Measurements from ENCODE around the gene ABCC8. TPM values are rescaled to one million over a fixed set of nuclear protein-coding genes. Genes with fewer than 3 reads are reported as not detected.
A peak's percentile ranks its signal among the peaks of the same experiment; 100 is the strongest.
"Not testable (repeated sequence)": the region's sequence is repeated elsewhere in the genome, so short reads cannot be mapped to it uniquely, and the experiment has no call there.

Gene ABCC8
- total and polyA plus RNA-seq, 9 donors = 1.3 to 4.1 (median 2.5) TPM

GRCh38 chr11:17437366-17437765, 39.3 kb downstream of the ABCC8 start:
- peaks cover 16% of the 10 kb centered on the region for H3K4me1 ChIP-seq (ENCODE audit: control insufficient read depth, insufficient read depth, low read length)
- H3K27ac ChIP-seq (ENCODE audit: low read length) = no peak overlapping the region
- no peak for DNase-seq
- 50% methylated on average over 2 of the region's 3 CpGs for WGBS (ENCODE audit: insufficient coverage)
- H3K4me3 ChIP-seq (ENCODE audit: low read length) = no peak overlapping the region
- peaks cover 2% of the 10 kb centered on the region for H3K9me3 ChIP-seq (replicated peaks; ENCODE audit: control insufficient read depth, low read depth, low read length)
- no peaks in the 10 kb centered on the region for H3K36me3 ChIP-seq (ENCODE audit: control insufficient read depth, insufficient read depth, low read length)
- H3K27me3 ChIP-seq (ENCODE audit: control insufficient read depth, insufficient read depth, low read length) = peaks cover 8% of the 10 kb centered on the region

GRCh38 chr11:17434108-17434507, 42.5 kb downstream of the ABCC8 start:
- 36% methylated on average over 3 of the region's 4 CpGs for WGBS (ENCODE audit: insufficient coverage)
- Histone ChIP-seq H3K36me3 (ENCODE audit: control insufficient read depth, insufficient read depth, low read length) (no peaks in the 10 kb centered on the region), H3K27me3 (ENCODE audit: control insufficient read depth, insufficient read depth, low read length) (no peaks in the 10 kb centered on the region), H3K27ac (ENCODE audit: low read length) (no peak overlapping the region), H3K4me1 (ENCODE audit: control insufficient read depth, insufficient read depth, low read length) (peaks cover 44% of the 10 kb centered on the region), H3K9me3 (replicated peaks; ENCODE audit: control insufficient read depth, low read depth, low read length) (no peaks in the 10 kb centered on the region), H3K4me3 (ENCODE audit: low read length) (no peak overlapping the region)
- DNase-seq = no peak

GRCh38 chr11:17432002-17432401, 44.6 kb downstream of the ABCC8 start:
- Histone ChIP-seq H3K36me3 (ENCODE audit: control insufficient read depth, insufficient read depth, low read length) (no peaks in the 10 kb centered on the region), H3K9me3 (replicated peaks; ENCODE audit: control insufficient read depth, low read depth, low read length) (no peaks in the 10 kb centered on the region), H3K4me3 (ENCODE audit: low read length) (no peak overlapping the region), H3K27me3 (ENCODE audit: control insufficient read depth, insufficient read depth, low read length) (no peaks in the 10 kb centered on the region), H3K27ac (ENCODE audit: low read length) (peak overlapping the region; percentile 52), H3K4me1 (ENCODE audit: control insufficient read depth, insufficient read depth, low read length) (peaks cover 45% of the 10 kb centered on the region)
- peak; percentile 87 for DNase-seq
- WGBS (ENCODE audit: insufficient coverage) = 44% methylated on average over 3 of the region's 7 CpGs

- no peaks in the 10 kb centered on the region for H3K9me3 ChIP-seq (replicated peaks; ENCODE audit: control insufficient read depth, low read depth, low read length)
- 37% methylated on average over 7 of the region's 8 CpGs for WGBS (ENCODE audit: insufficient coverage)
- no peaks in the 10 kb centered on the region for H3K36me3 ChIP-seq (ENCODE audit: control insufficient read depth, insufficient read depth, low read length)
- H3K4me1 ChIP-seq (ENCODE audit: control insufficient read depth, insufficient read depth, low read length) = peaks cover 45% of the 10 kb centered on the region
- peak; percentile 29 for DNase-seq
- peak overlapping the region; percentile 6 for H3K27ac ChIP-seq (ENCODE audit: low read length)
- no peak overlapping the region for H3K4me3 ChIP-seq (ENCODE audit: low read length)
- H3K27me3 ChIP-seq (ENCODE audit: control insufficient read depth, insufficient read depth, low read length) = no peaks in the 10 kb centered on the region
These were observed 45.5 kb downstream of the ABCC8 start for GRCh38 chr11:17431139-17431538.

- H3K36me3 ChIP-seq (ENCODE audit: control insufficient read depth, insufficient read depth, low read length) = no peaks in the 10 kb centered on the region
- WGBS (ENCODE audit: insufficient coverage) = 86% methylated on average over 7 of the region's 13 CpGs
- H3K27ac ChIP-seq (ENCODE audit: low read length) = no peak overlapping the region
- H3K27me3 ChIP-seq (ENCODE audit: control insufficient read depth, insufficient read depth, low read length) = no peaks in the 10 kb centered on the region
- H3K4me1 ChIP-seq (ENCODE audit: control insufficient read depth, insufficient read depth, low read length) = peaks cover 45% of the 10 kb centered on the region
- H3K9me3 ChIP-seq (replicated peaks; ENCODE audit: control insufficient read depth, low read depth, low read length) = no peaks in the 10 kb centered on the region
- no peak for DNase-seq
- H3K4me3 ChIP-seq (ENCODE audit: low read length) = no peak overlapping the region
These were observed 46.0 kb downstream of the ABCC8 start for GRCh38 chr11:17430616-17431015.

GRCh38 chr11:17428925-17429324, 47.7 kb downstream of the ABCC8 start:
- no CpG with 5 or more reads among the region's 3 CpGs for WGBS (ENCODE audit: insufficient coverage)
- H3K27me3 ChIP-seq (ENCODE audit: control insufficient read depth, insufficient read depth, low read length) = no peaks in the 10 kb centered on the region

GRCh38 chr11:17428261-17428660, 48.4 kb downstream of the ABCC8 start:
- no peak overlapping the region for H3K4me3 ChIP-seq (ENCODE audit: low read length)

More at GRCh38 chr11:17428925-17429324, 47.7 kb downstream of the ABCC8 start:
- no peak for DNase-seq
- Histone ChIP-seq H3K27ac (ENCODE audit: low read length) (no peak overlapping the region), H3K9me3 (replicated peaks; ENCODE audit: control insufficient read depth, low read depth, low read length) (no peaks in the 10 kb centered on the region), H3K36me3 (ENCODE audit: control insufficient read depth, insufficient read depth, low read length) (no peaks in the 10 kb centered on the region), H3K4me1 (ENCODE audit: control insufficient read depth, insufficient read depth, low read length) (peaks cover 40% of the 10 kb centered on the region), H3K4me3 (ENCODE audit: low read length) (no peak overlapping the region)

GRCh38 chr11:17426233-17426632, 50.4 kb downstream of the ABCC8 start:
- H3K4me3 ChIP-seq (ENCODE audit: low read length); H3K27ac ChIP-seq (ENCODE audit: low read length); H3K27me3 ChIP-seq (ENCODE audit: control insufficient read depth, insufficient read depth, low read length); H3K36me3 ChIP-seq (ENCODE audit: control insufficient read depth, insufficient read depth, low read length); H3K9me3 ChIP-seq (replicated peaks; ENCODE audit: control insufficient read depth, low read depth, low read length); DNase-seq: not testable (repeated sequence)
- peaks cover 20% of the 10 kb centered on the region for H3K4me1 ChIP-seq (ENCODE audit: control insufficient read depth, insufficient read depth, low read length)
- no CpG with 5 or more reads among the region's 5 CpGs for WGBS (ENCODE audit: insufficient coverage)

More at GRCh38 chr11:17428261-17428660, 48.4 kb downstream of the ABCC8 start:
- Histone ChIP-seq H3K4me1 (ENCODE audit: control insufficient read depth, insufficient read depth, low read length) (peaks cover 38% of the 10 kb centered on the region), H3K27me3 (ENCODE audit: control insufficient read depth, insufficient read depth, low read length) (no peaks in the 10 kb centered on the region), H3K27ac (ENCODE audit: low read length) (no peak overlapping the region), H3K36me3 (ENCODE audit: control insufficient read depth, insufficient read depth, low read length) (no peaks in the 10 kb centered on the region), H3K9me3 (replicated peaks; ENCODE audit: control insufficient read depth, low read depth, low read length) (no peaks in the 10 kb centered on the region)
- no peak for DNase-seq
- 91% methylated on average over 7 of the region's 11 CpGs for WGBS (ENCODE audit: insufficient coverage)

GRCh38 chr11:17423533-17424310, 52.9 kb downstream of the ABCC8 start:
- H3K9me3 ChIP-seq (replicated peaks; ENCODE audit: control insufficient read depth, low read depth, low read length) = no peaks in the 10 kb centered on the region
- WGBS (ENCODE audit: insufficient coverage) = 84% methylated on average over 7 of the region's 11 CpGs
- H3K4me1 ChIP-seq (ENCODE audit: control insufficient read depth, insufficient read depth, low read length) = peaks cover under 1% of the 10 kb centered on the region
- no peak overlapping the region for H3K27ac ChIP-seq (ENCODE audit: low read length)
- H3K4me3 ChIP-seq (ENCODE audit: low read length) = no peak overlapping the region
- DNase-seq = no peak
- no peaks in the 10 kb centered on the region for H3K36me3 ChIP-seq (ENCODE audit: control insufficient read depth, insufficient read depth, low read length)
- peaks cover 20% of the 10 kb centered on the region for H3K27me3 ChIP-seq (ENCODE audit: control insufficient read depth, insufficient read depth, low read length)

GRCh38 chr11:17421781-17422180, 54.9 kb downstream of the ABCC8 start:
- Histone ChIP-seq H3K9me3 (replicated peaks; ENCODE audit: control insufficient read depth, low read depth, low read length) (no peaks in the 10 kb centered on the region), H3K4me3 (ENCODE audit: low read length) (no peak overlapping the region), H3K4me1 (ENCODE audit: control insufficient read depth, insufficient read depth, low read length) (peaks cover 6% of the 10 kb centered on the region), H3K27ac (ENCODE audit: low read length) (no peak overlapping the region), H3K27me3 (ENCODE audit: control insufficient read depth, insufficient read depth, low read length) (peaks cover 20% of the 10 kb centered on the region), H3K36me3 (ENCODE audit: control insufficient read depth, insufficient read depth, low read length) (no peaks in the 10 kb centered on the region)
- DNase-seq = no peak
- WGBS (ENCODE audit: insufficient coverage) = 17% methylated on average over 1 of the region's 4 CpGs
